Measurements from ENCODE around the gene SBK2.

Gene SBK2

GRCh38 chr19:55546822-55547614 lies 10.1 kb upstream of the SBK2 start:
- TF ChIP-seq, protein P1, sequence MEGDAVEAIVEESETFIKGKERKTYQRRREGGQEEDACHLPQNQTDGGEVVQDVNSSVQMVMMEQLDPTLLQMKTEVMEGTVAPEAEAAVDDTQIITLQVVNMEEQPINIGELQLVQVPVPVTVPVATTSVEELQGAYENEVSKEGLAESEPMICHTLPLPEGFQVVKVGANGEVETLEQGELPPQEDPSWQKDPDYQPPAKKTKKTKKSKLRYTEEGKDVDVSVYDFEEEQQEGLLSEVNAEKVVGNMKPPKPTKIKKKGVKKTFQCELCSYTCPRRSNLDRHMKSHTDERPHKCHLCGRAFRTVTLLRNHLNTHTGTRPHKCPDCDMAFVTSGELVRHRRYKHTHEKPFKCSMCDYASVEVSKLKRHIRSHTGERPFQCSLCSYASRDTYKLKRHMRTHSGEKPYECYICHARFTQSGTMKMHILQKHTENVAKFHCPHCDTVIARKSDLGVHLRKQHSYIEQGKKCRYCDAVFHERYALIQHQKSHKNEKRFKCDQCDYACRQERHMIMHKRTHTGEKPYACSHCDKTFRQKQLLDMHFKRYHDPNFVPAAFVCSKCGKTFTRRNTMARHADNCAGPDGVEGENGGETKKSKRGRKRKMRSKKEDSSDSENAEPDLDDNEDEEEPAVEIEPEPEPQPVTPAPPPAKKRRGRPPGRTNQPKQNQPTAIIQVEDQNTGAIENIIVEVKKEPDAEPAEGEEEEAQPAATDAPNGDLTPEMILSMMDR (IDR thresholded peaks at IDR 0.05; ENCODE audit: borderline replicate concordance, control extremely low read depth, extremely low read depth, insufficient read depth, missing control alignments), result no peak
- peak; percentile 36 for DNase-seq (ENCODE audit: low spot score)
- in situ Hi-C loops (cut with MboI; ENCODE audit: low sequenced_read_pairs, unreplicated experiment), result no loop called here

DNA sequence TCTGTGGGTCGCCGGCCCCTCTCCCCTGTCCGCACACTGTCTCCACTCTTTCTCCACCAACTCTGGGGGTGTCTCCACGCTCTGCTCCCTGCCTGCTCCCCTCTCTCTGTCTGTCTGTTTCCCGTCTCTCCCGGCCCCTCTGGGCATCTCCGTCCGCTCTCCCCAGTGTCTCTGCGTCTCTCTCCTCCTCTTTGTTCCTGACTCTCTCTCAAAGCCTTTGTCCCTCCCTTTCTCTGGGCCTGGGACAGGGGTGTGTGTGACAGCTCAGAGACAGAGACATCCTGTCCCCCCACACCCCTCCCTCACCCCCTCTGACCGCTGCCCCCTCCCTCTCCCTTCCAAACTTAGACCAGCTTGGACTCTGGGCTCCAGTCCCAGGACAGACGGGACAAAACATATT lies 9.1 kb upstream of the SBK2 start:
- TF ChIP-seq, protein P1 (IDR thresholded peaks at IDR 0.05; ENCODE audit: borderline replicate concordance, control extremely low read depth, extremely low read depth, insufficient read depth, missing control alignments), result no peak
- in situ Hi-C loops (cut with MboI; ENCODE audit: low sequenced_read_pairs, unreplicated experiment), result no loop called here
- peak; percentile 30 for DNase-seq (ENCODE audit: low spot score)

DNA sequence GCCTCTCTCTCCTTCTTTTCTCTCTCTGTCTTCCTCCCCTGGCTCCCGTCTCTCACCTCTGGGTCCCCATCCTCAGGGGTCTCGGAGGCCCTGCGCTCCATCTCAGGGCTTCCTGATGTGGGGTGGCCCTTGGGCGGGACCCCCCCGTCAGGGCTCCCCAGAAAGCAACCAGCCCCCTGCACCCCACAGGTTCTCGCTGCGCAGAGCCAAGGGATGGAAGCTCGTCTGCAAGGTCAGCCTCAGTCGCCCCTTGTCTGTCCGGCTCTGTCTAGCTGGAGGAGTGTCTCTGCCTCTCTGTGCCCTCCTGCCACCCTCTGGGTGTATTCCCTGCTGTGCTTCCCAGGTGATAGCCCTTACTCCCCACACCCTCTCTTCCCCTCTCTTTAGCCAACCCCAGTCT lies 8.5 kb upstream of the SBK2 start, which contains the start of gene SBK3:
SBK3 (minus strand) TSS at position 101 of the 400 bp plus-strand sequence; CDS start at position 101, 0 bp downstream.
- TF ChIP-seq, protein P1 (IDR thresholded peaks at IDR 0.05; ENCODE audit: borderline replicate concordance, control extremely low read depth, extremely low read depth, insufficient read depth, missing control alignments), result no peak
- in situ Hi-C loops (cut with MboI; ENCODE audit: low sequenced_read_pairs, unreplicated experiment), result no loop called here
- peak; percentile 31 for DNase-seq (ENCODE audit: low spot score)

GRCh38 chr19:55544776-55545439 lies 8.0 kb upstream of the SBK2 start:
- DNase-seq (ENCODE audit: low spot score), result peak; percentile 31
- TF ChIP-seq, protein P1 (IDR thresholded peaks at IDR 0.05; ENCODE audit: borderline replicate concordance, control extremely low read depth, extremely low read depth, insufficient read depth, missing control alignments), result no peak
- in situ Hi-C loops (cut with MboI; ENCODE audit: low sequenced_read_pairs, unreplicated experiment), result no loop called here

DNA sequence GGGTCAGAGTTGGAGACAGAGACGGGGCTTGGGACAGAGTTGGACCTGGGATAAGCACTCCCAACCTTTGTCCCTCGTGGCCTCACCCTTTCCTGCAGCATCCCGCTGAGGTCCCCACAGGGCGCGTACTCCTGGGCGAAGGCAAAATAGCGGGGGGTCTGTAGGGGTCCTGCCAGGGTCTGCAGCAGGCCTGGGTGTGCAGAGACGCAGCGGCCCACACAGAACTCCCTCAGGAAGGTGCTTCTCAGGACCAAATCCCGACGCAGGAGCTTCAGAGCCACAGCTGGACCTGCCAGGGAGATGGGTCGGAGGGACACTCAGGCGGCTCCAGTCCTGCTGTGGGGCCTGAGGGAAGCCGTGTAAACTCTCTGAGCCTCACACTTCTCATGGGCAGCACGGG lies 7.1 kb upstream of the SBK2 start:
- in situ Hi-C loops (cut with MboI; ENCODE audit: low sequenced_read_pairs, unreplicated experiment), result no loop called here
- DNase-seq (ENCODE audit: low spot score), result no peak
- TF ChIP-seq, protein P1 (IDR thresholded peaks at IDR 0.05; ENCODE audit: borderline replicate concordance, control extremely low read depth, extremely low read depth, insufficient read depth, missing control alignments), result no peak

DNA sequence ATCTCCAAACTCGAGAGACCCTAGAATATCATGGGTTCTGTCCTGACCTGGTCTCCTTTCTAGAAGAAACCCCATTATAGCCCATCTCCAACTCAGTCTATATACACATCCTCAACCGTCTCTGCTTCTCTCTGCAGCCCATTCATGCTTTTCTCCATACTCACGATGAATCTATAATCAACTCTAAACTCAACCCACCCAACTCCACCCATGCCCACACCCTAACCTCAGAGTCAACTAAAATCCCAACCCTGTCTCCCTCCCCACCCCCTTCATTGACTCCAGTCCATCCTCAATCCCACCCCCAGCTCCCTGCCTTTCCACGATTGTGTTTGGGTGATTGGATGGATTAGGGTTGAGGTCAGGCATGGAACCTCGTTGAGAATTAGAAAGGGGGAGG lies 6.6 kb upstream of the SBK2 start:
- in situ Hi-C loops (cut with MboI; ENCODE audit: low sequenced_read_pairs, unreplicated experiment), result no loop called here
- TF ChIP-seq, protein P1 (IDR thresholded peaks at IDR 0.05; ENCODE audit: borderline replicate concordance, control extremely low read depth, extremely low read depth, insufficient read depth, missing control alignments), result no peak
- DNase-seq (ENCODE audit: low spot score), result peak; percentile 13
